SH-SY5Y (cell line): Measurements from ENCODE around the gene TOMM6.

Source experiments
- GATA2 ChIP-seq: IDR thresholded peaks from 2 replicates; pipeline ENCODE4 v1.6.1; 2011; ENCODE audit warnings: mild to moderate bottlenecking, low read depth, low read length
- GATA3 ChIP-seq: IDR thresholded peaks from 2 replicates; pipeline ENCODE4 v1.6.1; 2011; ENCODE audit warnings: low read depth, mild to moderate bottlenecking, low read length, moderate library complexity

GRCh38 chr6:41786451-41787218, 859 bp upstream of the TOMM6 start:
- TF ChIP-seq GATA3 (no peak), GATA2 (no peak)
